ENCODE results near the gene PDE6A. TPM values are rescaled to one million over a fixed set of nuclear protein-coding genes. Genes with fewer than 3 reads are reported as not detected.
"Not testable (repeated sequence)": the region's sequence is repeated elsewhere in the genome, so short reads cannot be mapped to it uniquely, and the experiment has no call there.

Gene PDE6A
- total RNA-seq, 1 donor from 2014 or later, result 0.07 TPM

DNA sequence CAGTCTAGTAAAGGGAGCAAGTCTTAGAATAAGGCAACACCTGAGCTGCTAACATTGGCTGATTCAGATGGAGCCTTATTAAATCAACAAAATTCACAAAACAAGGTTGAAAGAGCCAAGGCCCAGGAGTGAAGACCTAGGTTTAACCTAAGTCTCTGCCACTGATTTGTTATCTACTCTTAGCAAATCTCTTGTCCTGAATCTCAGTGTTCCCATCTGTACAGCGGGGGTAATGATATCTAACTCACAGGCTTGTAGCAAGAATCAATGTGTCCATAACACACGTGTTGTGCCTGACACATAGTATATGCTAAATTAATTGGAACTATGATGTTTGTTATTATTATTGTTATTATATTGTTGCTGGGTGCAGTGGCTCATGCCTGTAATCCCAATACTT is 61.0 kb downstream of the PDE6A start:
- no peak for DNase-seq (ENCODE audit: low spot score, unreplicated experiment)
- no peaks in the 10 kb centered on the region for H3K36me3 Mint-ChIP-seq (ENCODE audit: insufficient read depth)
- H3K4me3 Mint-ChIP-seq (ENCODE audit: low read depth), result no peak overlapping the region
- TF ChIP-seq, protein P1, sequence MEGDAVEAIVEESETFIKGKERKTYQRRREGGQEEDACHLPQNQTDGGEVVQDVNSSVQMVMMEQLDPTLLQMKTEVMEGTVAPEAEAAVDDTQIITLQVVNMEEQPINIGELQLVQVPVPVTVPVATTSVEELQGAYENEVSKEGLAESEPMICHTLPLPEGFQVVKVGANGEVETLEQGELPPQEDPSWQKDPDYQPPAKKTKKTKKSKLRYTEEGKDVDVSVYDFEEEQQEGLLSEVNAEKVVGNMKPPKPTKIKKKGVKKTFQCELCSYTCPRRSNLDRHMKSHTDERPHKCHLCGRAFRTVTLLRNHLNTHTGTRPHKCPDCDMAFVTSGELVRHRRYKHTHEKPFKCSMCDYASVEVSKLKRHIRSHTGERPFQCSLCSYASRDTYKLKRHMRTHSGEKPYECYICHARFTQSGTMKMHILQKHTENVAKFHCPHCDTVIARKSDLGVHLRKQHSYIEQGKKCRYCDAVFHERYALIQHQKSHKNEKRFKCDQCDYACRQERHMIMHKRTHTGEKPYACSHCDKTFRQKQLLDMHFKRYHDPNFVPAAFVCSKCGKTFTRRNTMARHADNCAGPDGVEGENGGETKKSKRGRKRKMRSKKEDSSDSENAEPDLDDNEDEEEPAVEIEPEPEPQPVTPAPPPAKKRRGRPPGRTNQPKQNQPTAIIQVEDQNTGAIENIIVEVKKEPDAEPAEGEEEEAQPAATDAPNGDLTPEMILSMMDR (IDR thresholded peaks at IDR 0.05; ENCODE audit: unreplicated experiment), result no peak
- peaks cover 7% of the 10 kb centered on the region for H3K4me1 Mint-ChIP-seq (ENCODE audit: low read depth)
- no peak overlapping the region for H3K27ac Mint-ChIP-seq
- no peaks in the 10 kb centered on the region for H3K9me3 Mint-ChIP-seq (ENCODE audit: low read depth)
- H3K27me3 Mint-ChIP-seq, result no peaks in the 10 kb centered on the region

DNA sequence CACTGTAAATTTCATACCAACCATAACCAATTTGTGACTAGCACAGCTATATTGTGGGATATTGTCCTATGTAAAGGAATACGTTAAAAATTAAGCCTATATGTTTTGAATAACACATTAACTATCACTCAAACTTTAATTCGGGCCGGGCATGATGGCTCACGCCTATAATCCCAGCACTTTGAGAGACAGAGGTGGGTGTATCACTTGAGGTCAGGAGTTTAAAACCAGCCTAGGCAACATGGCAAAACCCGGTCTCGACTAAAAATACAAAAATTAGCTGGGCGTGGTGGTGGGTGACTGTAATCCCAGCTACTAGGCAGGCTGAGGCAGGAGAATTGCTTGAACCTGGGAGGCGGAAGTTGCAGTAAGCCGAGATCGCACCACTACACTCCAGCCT is 62.0 kb downstream of the PDE6A start:
- H3K36me3 Mint-ChIP-seq (ENCODE audit: insufficient read depth); H3K27ac Mint-ChIP-seq; H3K9me3 Mint-ChIP-seq (ENCODE audit: low read depth); H3K4me1 Mint-ChIP-seq (ENCODE audit: low read depth); H3K4me3 Mint-ChIP-seq (ENCODE audit: low read depth); DNase-seq (ENCODE audit: low spot score, unreplicated experiment); H3K27me3 Mint-ChIP-seq: not testable (repeated sequence)

DNA sequence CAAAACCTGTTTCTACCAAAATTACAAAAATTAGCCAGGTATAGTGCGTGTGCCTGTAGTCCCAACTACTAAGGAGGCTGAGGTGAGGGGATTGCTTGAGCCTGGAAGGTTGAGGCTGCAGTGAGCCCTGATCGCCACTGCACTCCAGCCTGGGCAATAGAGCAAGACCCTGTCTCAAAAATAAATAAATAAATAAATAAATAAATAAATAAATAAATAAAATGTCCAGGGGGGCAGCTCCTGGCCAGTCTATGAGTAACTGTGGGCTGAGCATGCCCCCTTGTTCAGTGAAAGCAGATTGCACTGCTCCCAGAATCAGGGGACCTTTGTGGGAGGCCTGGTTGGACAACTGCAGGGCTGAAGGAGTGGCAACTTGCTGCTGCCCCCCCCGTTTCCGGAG is 62.7 kb downstream of the PDE6A start:
- Mint-ChIP-seq H3K27ac (no peak overlapping the region), H3K4me3 (ENCODE audit: low read depth) (no peak overlapping the region), H3K36me3 (ENCODE audit: insufficient read depth) (no peaks in the 10 kb centered on the region), H3K4me1 (ENCODE audit: low read depth) (peaks cover 8% of the 10 kb centered on the region), H3K27me3 (no peaks in the 10 kb centered on the region), H3K9me3 (ENCODE audit: low read depth) (no peaks in the 10 kb centered on the region)
- TF ChIP-seq, protein P1 (IDR thresholded peaks at IDR 0.05; ENCODE audit: unreplicated experiment), result no peak
- DNase-seq (ENCODE audit: low spot score, unreplicated experiment), result no peak

DNA sequence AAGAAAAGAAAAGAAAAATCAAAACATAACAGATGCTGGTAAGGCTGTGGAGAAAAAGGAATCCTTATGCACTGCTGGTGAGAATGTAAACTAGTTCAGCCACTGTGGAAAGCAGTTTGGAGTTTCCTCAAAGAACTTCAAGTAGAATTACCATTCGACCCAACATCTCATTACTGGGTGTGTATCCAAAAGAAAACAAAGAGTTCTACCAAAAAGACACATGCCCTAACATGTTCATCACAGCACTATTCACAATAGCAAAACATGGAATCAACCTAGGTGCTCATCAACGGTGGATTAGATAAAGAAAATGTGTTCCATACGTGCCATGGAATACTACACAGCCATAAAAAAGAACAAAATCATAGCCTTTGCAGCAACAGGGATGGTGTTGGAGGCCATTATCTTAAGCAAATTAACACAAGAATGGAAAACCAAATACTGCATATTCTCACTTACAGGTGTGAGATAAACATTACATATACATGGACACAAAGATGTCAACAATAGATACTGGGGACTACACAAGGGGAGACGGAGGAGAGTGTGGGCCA is 63.4 kb downstream of the PDE6A start:
- H3K27ac Mint-ChIP-seq, result no peak overlapping the region
- TF ChIP-seq, protein P1 (IDR thresholded peaks at IDR 0.05; ENCODE audit: unreplicated experiment), result no peak
- H3K36me3 Mint-ChIP-seq (ENCODE audit: insufficient read depth), result no peaks in the 10 kb centered on the region
- peaks cover 8% of the 10 kb centered on the region for H3K4me1 Mint-ChIP-seq (ENCODE audit: low read depth)
- no peak overlapping the region for H3K4me3 Mint-ChIP-seq (ENCODE audit: low read depth)
- no peaks in the 10 kb centered on the region for H3K9me3 Mint-ChIP-seq (ENCODE audit: low read depth)
- DNase-seq (ENCODE audit: low spot score, unreplicated experiment), result no peak
- H3K27me3 Mint-ChIP-seq, result no peaks in the 10 kb centered on the region

DNA sequence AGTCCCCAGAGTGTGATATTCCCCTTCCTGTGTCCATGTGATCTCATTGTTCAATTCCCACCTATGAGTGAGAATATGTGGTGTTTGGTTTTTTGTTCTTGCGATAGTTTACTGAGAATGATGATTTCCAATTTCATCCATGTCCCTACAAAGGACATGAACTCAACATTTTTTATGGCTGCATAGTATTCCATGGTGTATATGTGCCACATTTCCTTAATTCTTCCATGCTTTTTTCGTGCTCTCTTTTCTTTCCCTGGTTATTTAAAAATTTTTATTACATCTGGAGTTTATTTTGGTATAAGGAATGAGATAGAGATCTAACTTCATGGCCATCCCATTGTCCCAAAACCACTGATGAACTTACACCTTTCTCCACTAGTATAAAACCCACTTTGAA is 65.0 kb downstream of the PDE6A start:
- not testable (repeated sequence) for H3K27me3 Mint-ChIP-seq; H3K4me1 Mint-ChIP-seq (ENCODE audit: low read depth); H3K27ac Mint-ChIP-seq; H3K4me3 Mint-ChIP-seq (ENCODE audit: low read depth); H3K36me3 Mint-ChIP-seq (ENCODE audit: insufficient read depth); DNase-seq (ENCODE audit: low spot score, unreplicated experiment); H3K9me3 Mint-ChIP-seq (ENCODE audit: low read depth)

DNA sequence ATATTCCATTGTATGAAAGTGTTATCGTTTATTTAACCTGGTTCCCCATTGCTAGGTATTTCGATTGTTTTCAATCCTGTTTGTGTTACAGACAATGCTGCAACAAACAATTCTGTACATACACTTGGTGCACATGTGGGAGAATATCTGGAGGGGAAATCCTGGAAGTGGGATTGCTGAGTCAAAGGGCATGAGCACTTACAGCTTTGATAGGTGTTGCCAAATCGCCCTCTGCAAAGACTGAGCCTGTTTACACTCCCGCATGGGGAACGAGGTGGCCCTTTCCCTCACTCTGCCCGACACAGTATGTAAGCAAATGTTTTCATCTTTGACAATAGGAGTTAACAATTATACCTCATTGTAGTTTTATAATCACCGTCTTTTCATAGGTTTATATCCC is 66.2 kb downstream of the PDE6A start:
- TF ChIP-seq, protein P1 (IDR thresholded peaks at IDR 0.05; ENCODE audit: unreplicated experiment), result no peak
- H3K27me3 Mint-ChIP-seq, result no peaks in the 10 kb centered on the region
- H3K4me1 Mint-ChIP-seq (ENCODE audit: low read depth), result peaks cover 8% of the 10 kb centered on the region
- no peaks in the 10 kb centered on the region for H3K36me3 Mint-ChIP-seq (ENCODE audit: insufficient read depth)
- H3K4me3 Mint-ChIP-seq (ENCODE audit: low read depth), result no peak overlapping the region
- H3K27ac Mint-ChIP-seq, result no peak overlapping the region
- H3K9me3 Mint-ChIP-seq (ENCODE audit: low read depth), result no peaks in the 10 kb centered on the region
- DNase-seq (ENCODE audit: low spot score, unreplicated experiment), result no peak
